ENCODE results near the gene FSHR.

FSHR gene

DNA sequence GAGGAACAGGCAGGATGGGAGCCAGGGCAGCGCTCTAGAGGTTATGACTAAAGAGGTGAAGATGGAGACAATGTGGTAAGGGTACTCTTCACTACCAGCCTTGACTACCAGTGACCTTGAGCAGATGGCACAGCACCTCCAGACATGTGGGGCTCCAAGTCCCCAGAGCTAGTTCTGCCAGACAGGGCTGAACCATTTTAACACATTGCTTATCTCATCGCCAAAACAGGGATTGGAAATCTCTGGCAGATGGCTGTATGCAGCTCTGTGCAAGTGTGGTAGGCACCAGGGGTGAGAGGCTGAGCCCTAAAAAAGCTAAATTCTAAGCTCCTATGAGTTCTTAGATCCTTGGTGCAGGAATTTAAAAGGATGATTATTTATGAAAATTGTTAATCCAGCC, 41.3 kb downstream of the FSHR start:
- DNase-seq (ENCODE audit: low read depth in 2 of 2): no peak

DNA sequence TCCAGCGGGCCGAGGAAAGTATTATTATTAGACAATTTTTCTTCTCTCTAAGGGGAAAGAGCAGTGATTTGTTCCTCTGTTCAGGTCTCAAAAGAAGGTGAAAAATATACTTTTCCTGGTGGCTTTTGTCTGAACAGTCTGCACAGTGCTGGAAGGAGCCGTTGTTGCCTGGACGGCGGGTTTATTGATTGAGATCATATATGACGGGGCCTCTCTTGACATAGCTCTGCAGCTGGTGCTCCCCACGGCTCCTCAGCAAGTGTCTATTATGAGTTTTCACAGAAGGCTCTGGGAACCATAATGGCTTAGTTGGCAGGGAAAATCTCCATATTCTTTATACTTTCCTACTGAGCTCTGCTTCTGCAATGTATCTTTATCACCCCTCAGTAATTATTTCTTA, 42.9 kb downstream of the FSHR start:
- no peak for DNase-seq (ENCODE audit: low read depth in 2 of 2)

DNA sequence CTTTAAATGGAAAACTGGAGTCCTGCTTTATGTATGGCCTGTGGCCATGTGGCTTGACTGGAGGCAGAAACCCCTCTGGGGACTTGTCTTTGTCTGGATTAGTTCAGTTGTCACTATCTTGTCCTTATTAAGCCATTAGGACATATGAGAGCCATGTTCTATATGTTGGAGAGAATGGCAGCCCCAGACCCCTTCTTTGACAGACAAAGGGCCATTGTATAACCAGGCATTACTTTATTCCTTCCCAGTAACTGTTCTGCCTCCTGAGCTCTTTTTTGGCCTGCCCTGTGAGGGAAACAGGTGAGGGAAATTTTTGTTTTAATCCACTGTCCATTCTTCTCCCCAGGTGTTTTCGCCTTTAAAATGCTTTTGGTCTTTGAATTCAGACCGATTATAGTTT, 43.3 kb downstream of the FSHR start:
- DNase-seq (ENCODE audit: low read depth in 2 of 2): no peak

DNA sequence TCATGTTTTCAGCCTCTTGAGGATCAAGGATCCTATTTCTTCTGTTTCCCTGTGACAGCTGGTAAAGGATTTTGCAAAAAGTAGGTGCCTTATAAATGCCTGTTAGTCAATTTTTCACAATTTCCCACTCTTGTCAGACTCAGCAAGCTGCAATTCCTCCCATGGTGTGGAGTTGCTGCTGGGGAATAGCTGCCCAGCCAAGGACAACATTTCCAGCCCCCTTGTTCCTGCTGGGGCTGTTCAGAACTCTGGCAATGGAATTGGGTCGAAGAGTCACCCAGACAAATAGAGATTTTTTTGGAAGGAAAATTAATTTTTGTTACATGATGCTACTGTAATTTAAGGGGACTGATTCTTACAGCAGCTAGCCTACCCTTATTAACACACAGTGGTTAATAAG, 43.7 kb downstream of the FSHR start:
- no peak for DNase-seq (ENCODE audit: low read depth in 2 of 2)

DNA sequence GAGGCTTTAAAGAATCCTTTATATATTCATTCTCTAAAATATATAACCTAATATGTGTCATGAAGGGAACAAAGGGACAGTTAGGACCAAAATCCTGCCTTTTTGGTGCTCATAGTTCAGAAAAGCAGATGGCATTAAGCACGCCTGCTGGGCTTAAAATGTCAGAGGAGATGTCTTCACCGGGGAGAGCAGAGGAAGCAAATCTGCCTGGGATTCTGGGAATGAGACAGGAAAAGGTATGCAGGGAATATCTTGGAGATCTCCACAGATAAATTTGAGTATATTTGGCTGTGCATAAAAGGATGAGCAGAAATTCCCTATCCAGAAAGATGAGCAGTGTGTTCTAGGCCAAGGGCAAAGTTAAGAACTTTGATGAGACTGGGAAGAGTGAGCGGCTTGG, 45.5 kb downstream of the FSHR start:
- no peak for DNase-seq (ENCODE audit: low read depth in 2 of 2)

DNA sequence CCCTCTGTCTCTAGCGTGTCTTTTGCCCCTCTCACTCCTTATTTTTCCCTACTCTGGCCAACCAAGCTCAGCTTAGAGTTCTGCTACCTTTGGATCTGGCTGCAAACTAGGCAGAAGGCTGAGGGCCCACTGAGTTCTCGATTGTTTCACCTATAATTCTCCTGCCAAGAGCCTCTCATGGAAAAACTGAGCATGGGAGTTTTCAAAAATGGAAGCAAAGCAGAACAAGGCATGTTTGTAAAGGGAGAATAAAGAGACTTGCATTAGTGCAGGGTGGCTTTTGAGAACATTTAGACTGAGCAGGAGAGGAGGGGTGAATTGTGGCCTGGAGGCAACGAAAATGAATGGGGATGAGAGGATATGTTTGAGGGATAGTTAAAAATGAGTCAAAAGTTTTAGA, 45.9 kb downstream of the FSHR start:
- no peak for DNase-seq (ENCODE audit: low read depth in 2 of 2)

DNA sequence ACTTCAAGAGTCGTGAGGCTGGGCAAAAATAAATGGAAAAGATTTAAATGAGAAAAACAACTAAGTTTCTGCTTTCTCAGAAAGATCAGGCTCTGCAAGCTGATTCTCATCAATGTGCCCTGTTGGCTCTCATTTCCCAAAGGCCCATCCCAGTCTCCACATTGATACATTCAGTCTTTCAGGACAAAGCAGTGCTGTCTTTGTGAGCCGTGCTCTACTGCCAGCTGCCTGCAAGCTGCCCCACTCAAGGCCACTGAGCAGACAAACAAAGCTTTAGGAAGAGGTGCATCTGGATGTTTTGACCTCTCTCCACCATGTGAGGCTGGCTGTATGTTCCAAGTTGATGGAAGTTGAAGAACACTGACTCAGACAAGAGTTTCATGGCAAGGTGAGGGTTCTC, 48.8 kb downstream of the FSHR start:
- no peak for DNase-seq (ENCODE audit: low read depth in 2 of 2)

DNA sequence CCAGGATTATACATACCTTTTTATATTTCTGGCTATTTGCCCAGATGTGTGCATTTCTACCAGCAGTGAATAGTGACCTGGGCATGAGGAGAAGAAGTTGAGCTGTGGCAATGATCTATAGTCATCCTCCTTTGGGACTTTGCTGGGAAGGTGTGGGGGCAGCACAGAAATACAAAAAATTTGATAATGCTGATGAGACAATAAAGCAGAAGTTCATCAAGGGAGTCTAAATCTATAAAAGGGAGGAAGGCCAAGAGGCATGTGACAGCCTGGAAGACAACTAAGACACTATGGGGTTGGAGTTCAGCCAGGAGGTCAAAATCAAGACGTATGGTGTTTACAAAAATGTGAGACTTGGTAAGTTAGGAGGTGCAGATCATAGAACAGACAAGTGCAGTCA, 52.2 kb downstream of the FSHR start:
- DNase-seq (ENCODE audit: low read depth in 2 of 2): no peak

DNA sequence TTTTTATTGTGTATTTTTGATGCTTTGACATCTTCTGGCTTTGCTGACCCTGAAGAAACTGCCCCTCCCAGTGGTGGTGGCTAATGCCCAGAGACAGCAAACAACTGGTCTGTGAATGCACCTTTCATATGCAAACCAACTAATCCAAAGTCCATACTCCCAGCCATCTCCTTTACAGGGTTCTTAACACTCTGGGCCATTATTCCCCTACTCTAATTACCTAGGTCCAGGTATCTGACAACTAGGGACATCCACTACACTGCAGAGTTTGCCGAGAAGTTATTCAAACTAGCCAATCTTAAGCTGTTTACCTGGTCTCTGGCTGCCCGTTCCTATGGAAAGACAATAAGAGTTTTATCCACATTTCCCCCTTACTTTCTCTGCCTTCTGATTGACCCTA, 73.6 kb downstream of the FSHR start:
- DNase-seq (ENCODE audit: low read depth in 2 of 2): no peak

DNA sequence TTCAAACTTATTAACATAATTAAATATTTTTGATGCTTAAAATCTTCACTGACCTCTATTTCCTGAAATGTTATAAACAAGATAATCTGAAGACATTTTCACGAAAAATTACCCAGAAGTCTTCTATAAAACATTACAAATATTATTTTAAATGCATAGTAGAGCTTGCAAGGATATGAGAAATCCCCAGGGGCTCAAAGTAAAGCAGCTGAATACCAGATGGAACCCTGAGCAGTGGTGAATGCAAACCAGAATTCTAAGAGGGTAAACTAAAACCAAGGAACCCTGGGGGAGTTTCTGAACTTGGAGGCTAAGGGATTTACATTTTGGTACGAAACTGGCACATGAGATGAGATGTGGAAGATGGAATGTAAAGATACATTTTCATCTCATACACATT, 83.6 kb downstream of the FSHR start:
- DNase-seq (ENCODE audit: low read depth in 2 of 2): no peak

DNA sequence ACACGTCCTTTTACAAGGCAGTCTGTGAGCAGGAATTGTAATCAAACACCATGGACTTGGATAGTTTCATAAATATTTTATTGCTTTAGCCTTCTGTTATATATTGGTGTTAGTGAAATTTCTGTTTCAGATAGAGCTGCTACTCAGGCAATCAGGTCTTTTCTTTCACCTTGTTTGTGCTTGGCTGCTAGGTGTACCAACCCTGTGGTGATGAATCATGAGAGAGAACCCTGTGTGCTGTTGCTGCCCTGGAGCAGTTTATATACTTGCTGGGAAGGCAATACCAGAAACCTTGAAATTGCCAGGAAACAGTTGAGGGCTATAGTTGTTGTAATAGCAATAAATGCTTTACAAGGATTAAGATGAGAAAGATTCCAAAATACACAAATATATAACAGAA, 84.5 kb downstream of the FSHR start:
- DNase-seq (ENCODE audit: low read depth in 2 of 2): no peak

DNA sequence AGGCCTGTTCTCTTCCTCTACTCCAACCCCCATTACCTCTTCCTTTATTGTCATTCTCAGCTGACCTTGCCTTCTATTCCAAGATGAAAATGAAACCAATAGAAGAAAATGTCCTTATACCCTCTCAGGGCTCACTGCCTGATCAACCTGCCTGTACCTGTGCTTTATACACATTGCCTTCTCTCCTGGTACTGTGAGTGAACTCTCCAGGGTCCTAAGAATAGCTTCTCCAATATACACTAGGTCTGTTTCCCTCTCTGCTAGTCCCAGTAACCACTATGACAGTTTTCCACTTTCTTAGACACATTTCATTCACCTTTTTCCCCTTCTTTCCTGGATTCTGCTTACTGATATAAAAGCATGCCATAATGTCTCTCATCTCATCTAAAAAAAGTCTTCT, 85.7 kb downstream of the FSHR start:
- no peak for DNase-seq (ENCODE audit: low read depth in 2 of 2)

DNA sequence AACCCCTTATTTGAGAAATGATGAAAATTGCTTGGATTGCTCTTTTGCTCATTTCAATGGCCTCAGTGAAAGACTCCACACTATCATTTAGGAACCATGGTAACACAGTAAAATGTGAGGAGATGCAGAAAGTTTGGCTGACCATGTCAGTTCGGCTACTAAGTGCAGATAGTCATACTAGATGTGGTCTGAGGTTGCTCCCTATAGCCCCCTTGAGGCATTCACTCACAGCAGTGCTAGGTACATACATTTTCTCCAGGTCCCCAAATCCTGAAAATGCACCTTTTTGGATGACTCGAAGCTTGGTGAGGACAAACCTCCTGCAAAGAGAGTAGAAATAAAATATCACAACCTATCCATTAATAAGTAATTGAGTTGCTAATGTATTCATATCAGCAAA, 86.3 kb downstream of the FSHR start:
- DNase-seq (ENCODE audit: low read depth in 2 of 2): no peak

DNA sequence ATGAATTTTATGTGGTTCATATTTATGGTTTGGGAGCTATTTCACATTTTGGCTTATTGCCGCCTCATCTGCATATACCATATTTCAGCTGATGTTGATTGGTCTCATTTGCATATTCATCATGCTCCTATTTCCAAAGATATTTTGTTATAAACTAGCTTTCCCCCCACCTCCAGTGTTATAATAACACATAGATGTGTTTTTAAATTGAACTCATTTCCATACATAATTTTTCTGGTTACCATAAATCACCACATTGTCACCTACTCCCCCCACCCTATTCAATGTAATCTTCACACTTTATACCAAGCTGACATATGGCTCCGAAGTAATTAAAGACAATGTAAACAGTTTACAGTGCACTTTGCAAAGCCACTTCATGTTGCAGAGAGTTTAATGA, 101.2 kb downstream of the FSHR start:
- DNase-seq (ENCODE audit: low read depth in 2 of 2): no peak

DNA sequence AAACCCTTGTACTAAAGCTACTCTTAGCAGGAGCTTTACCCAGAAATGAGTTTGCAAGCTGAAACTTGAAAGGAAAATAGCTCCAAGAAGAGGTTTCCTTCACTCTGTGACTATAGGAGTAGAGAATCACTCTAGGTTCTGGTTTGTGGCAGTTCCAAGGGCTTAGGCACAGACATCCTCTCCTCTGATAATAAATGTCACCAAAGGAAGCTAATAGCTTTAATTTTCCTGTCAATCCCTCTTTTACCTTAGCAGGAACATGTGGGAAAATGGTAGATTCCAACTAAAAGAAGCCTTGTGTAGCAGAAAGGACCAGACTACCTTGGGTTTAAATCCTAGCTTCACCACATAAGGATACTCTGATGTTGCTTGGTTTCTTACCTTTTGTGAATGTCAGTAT, 104.0 kb downstream of the FSHR start:
- DNase-seq (ENCODE audit: low read depth in 2 of 2): no peak

DNA sequence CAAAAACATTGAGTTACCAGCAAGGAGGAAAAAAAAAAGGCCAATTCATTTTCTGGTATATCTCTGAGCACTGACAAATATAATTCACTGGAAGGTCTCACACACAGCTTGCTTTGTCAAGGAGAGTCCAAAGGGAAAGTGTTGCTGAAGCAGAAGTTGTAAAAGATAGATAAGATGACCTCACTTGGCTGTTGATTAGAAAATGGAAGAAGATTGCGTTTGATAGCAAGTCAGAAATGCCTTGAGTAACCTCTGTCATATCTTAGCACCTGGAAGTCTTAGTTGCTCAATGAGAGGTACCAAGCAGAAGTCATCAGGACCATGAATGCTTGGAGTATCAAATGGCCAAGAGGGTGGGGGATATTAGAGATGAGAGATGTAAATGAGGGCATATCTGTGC, 105.2 kb downstream of the FSHR start:
- no peak for DNase-seq (ENCODE audit: low read depth in 2 of 2)

DNA sequence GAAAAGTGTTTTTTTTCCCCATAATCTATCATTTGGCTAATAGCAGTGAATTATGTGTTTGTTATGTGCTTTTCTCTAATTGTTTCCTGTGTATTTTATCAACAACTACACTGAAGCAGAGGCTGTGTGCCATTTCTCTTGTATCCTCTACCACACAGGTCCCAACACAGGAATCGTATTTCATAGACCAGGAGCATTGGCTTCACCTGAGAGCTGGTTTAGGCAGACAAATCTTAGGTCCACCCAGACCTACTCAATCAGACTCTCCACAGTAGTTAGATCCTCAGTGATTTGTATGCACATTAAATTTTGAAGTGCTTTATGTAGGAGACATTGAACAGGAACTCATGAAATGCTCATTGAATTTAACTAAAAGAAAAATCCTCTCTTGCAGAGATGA, 109.2 kb downstream of the FSHR start:
- DNase-seq (ENCODE audit: low read depth in 2 of 2): no peak

DNA sequence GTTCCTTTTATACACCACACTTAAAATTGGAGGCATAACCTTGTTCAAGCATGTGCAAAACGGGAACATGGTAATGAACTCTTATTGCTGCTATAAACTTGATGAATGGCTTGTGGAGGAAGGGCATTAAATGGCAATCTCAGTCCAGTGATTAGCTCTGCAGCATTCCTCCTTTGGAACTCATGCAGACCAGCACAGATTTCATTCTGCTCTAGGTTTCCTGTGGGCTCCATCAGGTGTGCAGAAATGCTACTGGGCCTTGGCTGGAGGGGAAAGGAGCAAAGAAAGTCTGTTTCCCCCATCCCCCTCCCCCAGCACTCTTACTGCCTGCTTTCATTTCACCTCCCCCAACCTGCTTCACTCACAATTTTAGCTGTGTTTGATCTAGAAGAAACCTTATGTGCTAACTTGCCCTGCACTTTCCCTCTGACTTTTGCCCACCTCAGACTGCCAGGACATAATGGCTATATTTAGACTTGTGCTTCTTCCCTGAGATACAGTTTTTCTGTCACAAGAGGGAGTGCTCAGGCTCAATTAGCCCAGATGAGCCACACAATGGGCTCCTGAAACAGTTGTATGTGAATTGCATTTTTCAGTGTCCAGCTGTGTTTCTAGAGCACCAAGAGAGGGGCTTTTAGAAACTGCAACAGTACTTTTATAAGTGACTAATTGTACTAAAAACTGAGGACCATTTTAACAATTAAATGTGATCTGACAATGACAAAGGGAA, 109.8 kb downstream of the FSHR start:
- no peak for DNase-seq (ENCODE audit: low read depth in 2 of 2)

DNA sequence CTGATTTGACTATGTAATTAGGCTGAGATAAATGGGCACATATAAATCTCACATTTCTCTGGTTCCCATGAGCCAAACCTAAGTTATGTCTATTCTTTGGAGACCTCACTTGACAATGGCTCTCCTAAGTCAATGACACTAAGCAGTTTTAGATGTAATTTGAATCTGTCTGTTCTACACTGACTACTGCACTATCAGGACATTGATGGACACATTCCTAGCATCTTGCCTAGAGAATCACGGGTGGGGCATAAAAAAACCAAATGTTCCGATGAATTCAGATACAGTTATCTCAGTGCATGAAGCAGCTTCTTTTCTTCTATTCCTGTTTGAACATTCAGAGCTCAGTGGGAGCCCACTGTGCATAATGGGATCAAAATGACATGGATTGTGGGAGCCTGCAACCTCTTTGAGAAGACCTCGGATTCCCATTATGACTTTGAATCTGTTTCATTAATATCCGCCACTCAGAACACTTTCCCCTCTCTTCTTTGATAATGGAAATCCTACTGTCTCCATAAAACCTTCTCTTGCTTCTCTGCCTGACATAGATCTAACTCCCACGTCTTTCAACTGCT, 110.8 kb downstream of the FSHR start:
- DNase-seq (ENCODE audit: low read depth in 2 of 2): no peak

DNA sequence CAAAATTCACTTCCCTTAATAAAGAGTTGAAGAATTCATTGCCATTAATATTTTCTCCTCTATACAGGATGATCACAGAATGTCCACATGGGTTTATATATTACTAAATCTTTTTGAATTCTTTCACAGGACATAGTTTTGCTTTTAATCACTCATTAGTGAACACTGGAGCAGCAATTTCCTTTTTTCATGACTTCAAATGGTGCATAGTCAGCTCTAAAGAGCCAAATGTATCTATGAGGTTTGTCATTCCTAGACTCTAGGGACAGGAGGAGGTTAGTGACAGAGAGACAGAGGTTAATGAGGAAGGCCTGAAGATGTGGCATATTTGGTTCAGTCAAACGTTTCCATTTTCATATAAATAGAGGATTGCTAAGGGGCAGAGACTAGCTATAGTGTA, 111.8 kb downstream of the FSHR start:
- no peak for DNase-seq (ENCODE audit: low read depth in 2 of 2)

DNA sequence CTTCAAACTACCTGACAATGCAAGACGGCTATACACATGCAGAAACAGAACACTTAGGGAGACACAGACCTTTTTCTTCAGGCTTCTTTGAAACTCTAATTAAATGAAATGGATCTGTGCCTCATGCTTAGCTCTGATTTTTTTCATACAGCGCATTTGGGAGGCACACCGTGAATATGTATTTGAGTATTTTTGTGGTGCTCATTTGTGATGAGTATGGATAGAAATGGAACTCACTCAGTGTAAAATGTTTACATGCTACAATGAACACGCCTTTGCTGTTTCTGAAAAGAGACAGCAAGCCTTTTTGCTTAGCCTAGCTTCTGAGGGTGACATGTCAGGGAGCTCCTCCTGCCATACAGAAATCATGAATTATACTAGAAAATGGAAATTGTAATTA, 113.3 kb downstream of the FSHR start:
- no peak for DNase-seq (ENCODE audit: low read depth in 2 of 2)

DNA sequence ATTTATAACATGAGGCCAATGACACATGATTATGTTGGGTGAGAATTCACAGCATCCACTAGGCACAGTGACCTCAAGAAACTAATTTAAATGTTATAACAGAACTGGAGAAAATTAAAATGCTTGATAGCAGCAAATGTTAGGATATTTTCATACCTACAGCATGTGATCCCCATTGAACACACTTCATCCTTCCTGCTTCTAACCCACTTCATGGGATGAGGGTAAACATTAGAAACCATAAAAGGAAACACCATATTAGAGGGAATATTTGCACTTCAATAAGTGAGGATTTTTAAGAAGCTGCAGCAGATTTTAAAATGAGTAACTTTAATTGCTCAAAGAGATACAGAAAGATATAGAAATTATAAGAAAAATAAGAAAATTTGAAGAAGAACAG, 117.1 kb downstream of the FSHR start:
- DNase-seq (ENCODE audit: low read depth in 2 of 2): no peak

DNA sequence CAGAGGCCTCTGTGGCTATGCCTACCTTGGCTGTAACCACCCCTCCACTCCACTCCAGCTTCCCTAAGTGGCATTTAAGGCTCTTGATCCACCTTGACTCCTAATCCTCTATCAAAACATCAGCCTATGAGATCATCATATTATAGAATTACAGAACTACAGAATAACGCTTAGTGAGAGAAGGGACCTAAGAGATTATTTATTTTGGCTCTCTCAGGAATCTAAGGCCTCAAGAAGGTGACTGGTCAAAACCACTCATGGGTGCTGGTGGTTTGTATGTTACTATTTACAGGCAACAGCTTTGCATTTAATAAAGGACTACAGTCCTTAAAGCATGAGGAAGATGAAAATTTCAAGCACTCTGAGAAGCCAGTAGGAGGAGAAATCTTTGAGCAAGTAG, 118.8 kb downstream of the FSHR start:
- no peak for DNase-seq (ENCODE audit: low read depth in 2 of 2)
